NT2/D1 (cell line): ENCODE measurements around the gene CACNA1C.

Source experiments
- SUZ12 ChIP-seq: IDR thresholded peaks from 2 replicates; pipeline ENCODE4 v1.6.1; 2011; ENCODE audit not compliant: insufficient read length, insufficient read depth; ENCODE audit errors: extremely low read depth
- YY1 ChIP-seq: IDR thresholded peaks from 2 replicates; pipeline ENCODE4 v1.6.1; 2011; ENCODE audit not compliant: insufficient read length, insufficient read depth
- ZNF274 ChIP-seq: IDR thresholded peaks from 2 replicates; pipeline ENCODE4 v1.6.1; 2011; ENCODE audit warnings: mild to moderate bottlenecking, low read depth, low read length

- TF ChIP-seq SUZ12 (no peak), YY1 (no peak), ZNF274 (no peak)
These were observed 597.7 kb downstream of the CACNA1C start for GRCh38 chr12:2650261-2651067.
